Measurements from ENCODE around the gene CTNNBIP1. TPM values are rescaled to one million over a fixed set of nuclear protein-coding genes. Genes with fewer than 3 reads are reported as not detected.
A peak's percentile ranks its signal among the peaks of the same experiment; 100 is the strongest.

Gene CTNNBIP1
- total RNA-seq, 2 donors from 2014 or later = 65.0 to 69.5 TPM

DNA sequence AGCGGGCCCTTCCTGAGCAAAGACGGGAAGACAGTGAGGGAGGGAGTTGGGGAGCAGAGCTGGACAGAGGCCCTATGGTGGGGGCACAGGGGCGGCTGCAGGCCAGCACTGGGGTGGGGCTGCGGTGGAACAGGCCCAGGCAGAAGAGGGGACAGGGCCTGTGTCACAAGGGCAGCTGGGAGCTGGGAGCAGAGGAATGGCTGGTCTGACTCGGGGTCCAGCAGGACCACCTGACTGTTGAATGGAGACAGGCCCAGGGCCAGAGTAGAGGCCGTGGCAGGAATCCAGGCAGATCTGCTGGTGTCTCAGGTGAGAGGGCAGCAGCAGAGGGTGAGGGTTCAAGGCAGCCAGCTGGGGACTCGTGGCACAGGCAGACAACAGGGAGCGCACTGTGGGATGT, 25.3 kb downstream of the CTNNBIP1 start:
- Mint-ChIP-seq H3K27me3 (ENCODE audit: insufficient read depth) (no peaks in the 10 kb centered on the region), H3K36me3 (ENCODE audit: low read depth) (peaks cover 24% of the 10 kb centered on the region), H3K4me1 (peaks cover 24% of the 10 kb centered on the region), H3K27ac (peak overlapping the region; percentile 59), H3K9me3 (no peaks in the 10 kb centered on the region), H3K4me3 (no peak overlapping the region)
- Histone ChIP-seq H3K27me3 (ENCODE audit: control insufficient read depth, insufficient read depth, low read length, poor library complexity, severe bottlenecking) (no peaks in the 10 kb centered on the region), H3K4me1 (ENCODE audit: control insufficient read depth, insufficient read depth, low read length) (peaks cover 6% of the 10 kb centered on the region), H3K36me3 (ENCODE audit: control insufficient read depth, insufficient read depth, low read length) (no peaks in the 10 kb centered on the region), H3K9me3 (ENCODE audit: control insufficient read depth, low read length) (no peaks in the 10 kb centered on the region), H3K27ac (ENCODE audit: low read depth, low read length) (no peak overlapping the region), H3K9ac (ENCODE audit: extremely low read depth, low read length, poor library complexity, severe bottlenecking) (no peak overlapping the region), H3K4me3 (ENCODE audit: low read length) (no peak overlapping the region)
- DNase-seq = no peak
- TF ChIP-seq CTCF (conservative IDR thresholded peaks at IDR 0.05) = no peak
- WGBS, 2 experiments (ENCODE audit: insufficient coverage in 1 of 2, insufficient read length in 1 of 2) = 92 to 100% methylated on average over 6 to 8 of the region's 8 CpGs

DNA sequence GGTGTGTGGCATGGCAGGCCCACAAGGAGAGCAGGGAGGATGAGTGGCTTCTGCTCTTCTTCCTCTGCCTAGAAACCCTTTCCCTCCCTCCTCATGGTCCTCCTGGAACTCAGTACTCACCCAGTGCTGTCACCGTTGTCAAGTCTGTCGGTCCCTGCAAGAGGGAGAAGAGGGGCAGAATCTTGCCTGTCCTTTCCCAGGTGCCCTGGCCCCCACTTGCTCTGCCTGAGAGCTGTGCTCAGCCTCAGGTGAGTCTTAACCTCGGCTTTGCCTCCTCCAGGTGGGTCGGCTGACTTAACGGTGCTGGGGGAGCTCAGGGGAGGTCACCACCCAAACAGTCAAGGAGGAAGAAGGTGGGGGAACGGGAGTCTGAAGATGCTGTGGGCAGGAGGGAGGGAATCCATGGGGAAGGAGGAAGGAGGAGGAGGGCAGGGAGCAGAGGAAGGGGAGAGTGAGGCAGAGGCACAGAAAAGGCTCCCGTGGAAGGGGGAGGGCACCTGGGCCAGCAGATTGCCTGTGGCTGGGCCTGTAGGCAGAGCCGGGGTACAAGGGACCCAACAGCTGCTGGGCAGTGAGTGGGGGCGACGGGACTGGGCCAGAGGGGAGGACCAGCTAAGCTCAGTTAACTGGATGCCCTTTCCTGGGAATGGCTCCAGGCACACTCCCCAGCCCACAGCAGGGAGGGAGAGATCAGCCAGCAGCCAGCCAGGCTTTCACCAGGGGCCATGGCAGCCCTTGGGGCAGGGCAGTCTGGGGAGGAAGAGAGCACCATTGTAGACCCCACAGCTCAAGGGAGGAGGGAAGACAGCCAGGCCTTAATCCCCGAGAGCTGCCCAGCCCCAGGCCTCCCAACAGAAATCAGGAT, 26.3 kb downstream of the CTNNBIP1 start:
- no peak for DNase-seq
- H3K27ac Mint-ChIP-seq = peak overlapping the region; percentile 48
- peaks cover 21% of the 10 kb centered on the region for H3K36me3 Mint-ChIP-seq (ENCODE audit: low read depth)
- no peak overlapping the region for H3K4me3 ChIP-seq (ENCODE audit: low read length)
- H3K27me3 Mint-ChIP-seq (ENCODE audit: insufficient read depth) = no peaks in the 10 kb centered on the region
- peaks cover 6% of the 10 kb centered on the region for H3K4me1 ChIP-seq (ENCODE audit: control insufficient read depth, insufficient read depth, low read length)
- peaks cover 24% of the 10 kb centered on the region for H3K4me1 Mint-ChIP-seq
- H3K27me3 ChIP-seq (ENCODE audit: control insufficient read depth, insufficient read depth, low read length, poor library complexity, severe bottlenecking) = no peaks in the 10 kb centered on the region
- H3K36me3 ChIP-seq (ENCODE audit: control insufficient read depth, insufficient read depth, low read length) = no peaks in the 10 kb centered on the region
- H3K9me3 Mint-ChIP-seq = no peaks in the 10 kb centered on the region
- 91 to 92% methylated on average over 8 to 11 of the region's 11 CpGs for WGBS, 2 experiments (ENCODE audit: insufficient coverage in 1 of 2, insufficient read length in 1 of 2)
- H3K9ac ChIP-seq (ENCODE audit: extremely low read depth, low read length, poor library complexity, severe bottlenecking) = no peak overlapping the region
- no peak for TF ChIP-seq CTCF (conservative IDR thresholded peaks at IDR 0.05)
- no peaks in the 10 kb centered on the region for H3K9me3 ChIP-seq (ENCODE audit: control insufficient read depth, low read length)
- no peak overlapping the region for H3K4me3 Mint-ChIP-seq
- no peak overlapping the region for H3K27ac ChIP-seq (ENCODE audit: low read depth, low read length)

DNA sequence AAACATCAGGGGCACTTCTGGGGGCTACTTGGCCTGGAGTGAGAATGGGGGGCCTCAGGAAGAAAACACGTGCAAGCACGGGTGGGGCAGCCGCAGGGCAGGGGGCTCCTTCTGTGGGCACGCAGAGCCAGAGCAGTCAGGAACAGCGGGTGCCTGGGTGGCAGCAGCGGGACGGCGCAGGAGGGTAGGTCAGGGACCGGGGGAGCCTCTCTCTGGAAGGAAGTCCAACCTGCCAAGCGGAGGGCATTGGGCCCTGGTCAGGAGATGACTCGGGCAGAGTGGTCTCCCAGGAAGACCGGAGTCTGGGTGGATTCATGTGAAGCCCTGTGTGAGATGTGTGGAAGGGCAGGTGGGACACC, 27.1 kb downstream of the CTNNBIP1 start:
- Mint-ChIP-seq H3K36me3 (ENCODE audit: low read depth) (peaks cover 21% of the 10 kb centered on the region), H3K4me3 (no peak overlapping the region), H3K4me1 (peaks cover 24% of the 10 kb centered on the region), H3K27ac (peak overlapping the region; percentile 3), H3K9me3 (no peaks in the 10 kb centered on the region), H3K27me3 (ENCODE audit: insufficient read depth) (no peaks in the 10 kb centered on the region)
- Histone ChIP-seq H3K9me3 (ENCODE audit: control insufficient read depth, low read length) (no peaks in the 10 kb centered on the region), H3K36me3 (ENCODE audit: control insufficient read depth, insufficient read depth, low read length) (no peaks in the 10 kb centered on the region), H3K9ac (ENCODE audit: extremely low read depth, low read length, poor library complexity, severe bottlenecking) (no peak overlapping the region), H3K27me3 (ENCODE audit: control insufficient read depth, insufficient read depth, low read length, poor library complexity, severe bottlenecking) (no peaks in the 10 kb centered on the region), H3K27ac (ENCODE audit: low read depth, low read length) (no peak overlapping the region), H3K4me1 (ENCODE audit: control insufficient read depth, insufficient read depth, low read length) (peaks cover 6% of the 10 kb centered on the region), H3K4me3 (ENCODE audit: low read length) (no peak overlapping the region)
- TF ChIP-seq CTCF (conservative IDR thresholded peaks at IDR 0.05) = no peak
- DNase-seq = no peak
- WGBS, 2 experiments (ENCODE audit: insufficient coverage in 1 of 2, insufficient read length in 1 of 2) = 95 to 98% methylated on average over 12 of the region's 12 CpGs

Measured in endodermal cell (in vitro differentiated cells).